Tongue (tissue), 2 donors: ENCODE data around the gene LRP5. TPM values are rescaled to one million over a fixed set of nuclear protein-coding genes. Genes with fewer than 3 reads are reported as not detected.

Experiments used
- DNase-seq: peaks from one replicate; pipeline ENCODE4 v3.0.0-alpha.2; 2015
- total RNA-seq: library from RNA; depleted of rRNA; stranded (reverse); fragments of >200 nt; gene quantifications from one replicate; pipeline ENCODE4 v1.2.3, GENCODE V29; 2014

LRP5 gene
- total RNA-seq, 1 donor from 2014 or later = 67.5 TPM

- DNase-seq = no peak
These were observed 2.7 kb upstream of the LRP5 start for GRCh38 chr11:68309621-68310185.

- no peak for DNase-seq
These were observed 953 bp upstream of the LRP5 start for GRCh38 chr11:68311160-68312116.

- peak; percentile 17 for DNase-seq
These were observed 586 bp downstream of the LRP5 start for GRCh38 chr11:68312780-68313573.

- DNase-seq = peak; percentile 74
These were observed 1.3 kb downstream of the LRP5 start for GRCh38 chr11:68313574-68314202.

GRCh38 chr11:68314203-68315170, 2.1 kb downstream of the LRP5 start:
- DNase-seq = peak; percentile 77

- peak; percentile 29 for DNase-seq
These were observed 3.0 kb downstream of the LRP5 start for GRCh38 chr11:68315171-68315920.

- DNase-seq = peak; percentile 6
These were observed 4.9 kb downstream of the LRP5 start for GRCh38 chr11:68317147-68317785.

- DNase-seq = peak; percentile 3
These were observed 9.1 kb downstream of the LRP5 start for GRCh38 chr11:68321293-68322051.

- no peak for DNase-seq
These were observed 9.7 kb downstream of the LRP5 start for GRCh38 chr11:68322052-68322430.

GRCh38 chr11:68324241-68324640, 11.8 kb downstream of the LRP5 start:
- no peak for DNase-seq

GRCh38 chr11:68324695-68325094, 12.3 kb downstream of the LRP5 start:
- peak; percentile 2 for DNase-seq

GRCh38 chr11:68325183-68325906, 13.0 kb downstream of the LRP5 start:
- DNase-seq = no peak

GRCh38 chr11:68325907-68326220, 13.5 kb downstream of the LRP5 start:
- DNase-seq = no peak

- DNase-seq = no peak
These were observed 14.2 kb downstream of the LRP5 start for GRCh38 chr11:68326334-68327215.

- no peak for DNase-seq
These were observed 15.4 kb downstream of the LRP5 start for GRCh38 chr11:68327586-68328370.

GRCh38 chr11:68328374-68329091, 16.1 kb downstream of the LRP5 start:
- DNase-seq = peak; percentile 89
